MM.1S (cell line): ENCODE data around the gene SLC39A12.

Source experiments
- DNase-seq: peaks from one replicate; pipeline ENCODE4 v3.0.0-alpha.2; 2015
- H2AFZ ChIP-seq: fragments of 300-600 bp; sonication (generic); 2 replicates; pipeline ENCODE4 v1.6.0; 2016; ENCODE audit warnings: antibody characterized with exemption, low read length
- H3F3A ChIP-seq: fragments of 300-600 bp; sonication (generic); 2 replicates; pipeline ENCODE4 v1.6.1; 2016; ENCODE audit warnings: mild to moderate bottlenecking, antibody characterized with exemption, low read length, moderate library complexity, mixed read lengths; ENCODE audit not compliant: insufficient read depth
- H3K27ac ChIP-seq: fragments of 300-600 bp; sonication (generic); 2 replicates; pipeline ENCODE4 v1.5.1; 2016; ENCODE audit warnings: mild to moderate bottlenecking, low read length
- H3K27me3 ChIP-seq: fragments of 300-600 bp; sonication (generic); replicated peaks from 2 replicates; pipeline ENCODE4 v1.6.0; 2016; ENCODE audit warnings: low read length; ENCODE audit not compliant: insufficient read depth
- H3K36me3 ChIP-seq: fragments of 300-600 bp; sonication (generic); replicated peaks from 2 replicates; pipeline ENCODE4 v1.6.1; 2016; ENCODE audit warnings: mild to moderate bottlenecking, low read length, mixed read lengths; ENCODE audit not compliant: insufficient read depth
- H3K4me1 ChIP-seq: fragments of 300-600 bp; sonication (generic); 2 replicates; pipeline ENCODE4 v1.6.1; 2016; ENCODE audit warnings: low read length, mixed read lengths
- H3K4me2 ChIP-seq: fragments of 300-600 bp; sonication (generic); 2 replicates; pipeline ENCODE4 v1.6.0; 2016; ENCODE audit warnings: low read depth, low read length
- H3K4me3 ChIP-seq: fragments of 300-600 bp; sonication (generic); 2 replicates; pipeline ENCODE4 v1.5.1; 2016; ENCODE audit warnings: low read length, mixed read lengths
- H3K79me2 ChIP-seq: fragments of 300-600 bp; sonication (generic); 2 replicates; pipeline ENCODE4 v1.6.1; 2016; ENCODE audit warnings: mixed run types, low read length, mixed read lengths
- H3K9ac ChIP-seq: fragments of 300-600 bp; sonication (generic); 2 replicates; pipeline ENCODE4 v1.6.1; 2016; ENCODE audit warnings: low read length, mixed read lengths
- H3K9me2 ChIP-seq: fragments of 300-600 bp; sonication (generic); replicated peaks from 2 replicates; pipeline ENCODE4 v1.6.1; 2016; ENCODE audit warnings: mild to moderate bottlenecking, low read length, mixed read lengths; ENCODE audit not compliant: insufficient read depth
- H3K9me3 ChIP-seq: fragments of 300-600 bp; sonication (generic); replicated peaks from 2 replicates; pipeline ENCODE4 v1.6.1; 2016; ENCODE audit warnings: mild to moderate bottlenecking, low read length, mixed read lengths; ENCODE audit not compliant: insufficient read depth
- H4K20me1 ChIP-seq: fragments of 300-600 bp; sonication (generic); 2 replicates; pipeline ENCODE4 v1.6.1; 2016; ENCODE audit warnings: mild to moderate bottlenecking, low read length, moderate library complexity, mixed read lengths; ENCODE audit not compliant: insufficient read depth
- CTCF ChIP-seq: fragments of 300-600 bp; sonication (generic); IDR thresholded peaks from 2 replicates; pipeline ENCODE4 v1.5.1; 2016; ENCODE audit warnings: antibody characterized with exemption, low read length, mixed read lengths
- EZH2 ChIP-seq: fragments of 300-600 bp; sonication (generic); optimal IDR thresholded peaks from 2 replicates; pipeline ENCODE3; 2017; ENCODE audit warnings: low read depth, mild to moderate bottlenecking, antibody characterized with exemption, low read length, mixed read lengths
- EZH2phosphoT487 ChIP-seq: fragments of 300-600 bp; sonication (generic); IDR thresholded peaks from 2 replicates; pipeline ENCODE4 v1.6.1; 2018; ENCODE audit warnings: antibody characterized with exemption, low read length

SLC39A12 gene

GRCh38 chr10:18085855-18086254, 134.1 kb downstream of the SLC39A12 start:
- Histone ChIP-seq H4K20me1 (no peaks in the 10 kb centered on the region), H3K27ac (no peak overlapping the region), H3K4me1 (no peaks in the 10 kb centered on the region), H3K4me3 (no peak overlapping the region), H3K27me3 (no peaks in the 10 kb centered on the region), H3K79me2 (no peaks in the 10 kb centered on the region), H2AFZ (no peak overlapping the region), H3K9me2 (no peaks in the 10 kb centered on the region), H3K4me2 (no peak overlapping the region), H3K9ac (no peak overlapping the region), H3K9me3 (no peaks in the 10 kb centered on the region), H3F3A (no peaks in the 10 kb centered on the region), H3K36me3 (no peaks in the 10 kb centered on the region)
- TF ChIP-seq CTCF: no peak
- no peak for TF ChIP-seq EZH2
- no peak for TF ChIP-seq EZH2phosphoT487
- no peak for DNase-seq

- Histone ChIP-seq H3K79me2 (no peaks in the 10 kb centered on the region), H3F3A (no peaks in the 10 kb centered on the region), H3K9me2 (no peaks in the 10 kb centered on the region), H3K9me3 (no peaks in the 10 kb centered on the region), H3K9ac (no peak overlapping the region), H3K4me2 (no peak overlapping the region), H3K4me3 (no peak overlapping the region), H3K27me3 (no peaks in the 10 kb centered on the region), H4K20me1 (no peaks in the 10 kb centered on the region), H3K36me3 (no peaks in the 10 kb centered on the region), H2AFZ (no peak overlapping the region), H3K27ac (no peak overlapping the region), H3K4me1 (no peaks in the 10 kb centered on the region)
- DNase-seq: no peak
- TF ChIP-seq EZH2: no peak
- no peak for TF ChIP-seq EZH2phosphoT487
- no peak for TF ChIP-seq CTCF
Observed at GRCh38 chr10:18086746-18087145, 135.0 kb downstream of the SLC39A12 start.

GRCh38 chr10:18087355-18087754, 135.6 kb downstream of the SLC39A12 start:
- Histone ChIP-seq H2AFZ (no peak overlapping the region), H3K79me2 (no peaks in the 10 kb centered on the region), H3K9ac (no peak overlapping the region), H3K27me3 (no peaks in the 10 kb centered on the region), H3K36me3 (no peaks in the 10 kb centered on the region), H3F3A (no peaks in the 10 kb centered on the region), H3K27ac (no peak overlapping the region), H3K4me1 (no peaks in the 10 kb centered on the region), H3K4me3 (no peak overlapping the region), H3K9me2 (no peaks in the 10 kb centered on the region), H3K4me2 (no peak overlapping the region), H4K20me1 (no peaks in the 10 kb centered on the region), H3K9me3 (no peaks in the 10 kb centered on the region)
- TF ChIP-seq EZH2phosphoT487 (no peak), CTCF (no peak), EZH2 (no peak)
- no peak for DNase-seq
